ENCODE measurements around the gene PPOX. TPM values are rescaled to one million over a fixed set of nuclear protein-coding genes. Genes with fewer than 3 reads are reported as not detected.

PPOX gene
- total RNA-seq, 1 experiment from 2014 or later: 24.2 TPM

- TF ChIP-seq POLR2A (IDR thresholded peaks at IDR 0.05; ENCODE audit: borderline replicate concordance, extremely low read depth, insufficient read depth, insufficient read length): no peak
- TF ChIP-seq POLR2AphosphoS5 (IDR thresholded peaks at IDR 0.05; ENCODE audit: low read depth, low read length): no peak
- no peak for TF ChIP-seq JUND (IDR thresholded peaks at IDR 0.05)
- TF ChIP-seq ZFX (IDR thresholded peaks at IDR 0.05): no peak
- no peak for TF ChIP-seq EZH2 (IDR thresholded peaks at IDR 0.05)
- TF ChIP-seq ATF3 (IDR thresholded peaks at IDR 0.05): no peak
- no peak for TF ChIP-seq TCF7L2 (IDR thresholded peaks at IDR 0.05; ENCODE audit: borderline replicate concordance, extremely low read depth, insufficient read depth, insufficient read length)
- TF ChIP-seq EGR1 (IDR thresholded peaks at IDR 0.05; ENCODE audit: low read depth): no peak
- no peak for TF ChIP-seq EZH2phosphoT487 (IDR thresholded peaks at IDR 0.05; ENCODE audit: borderline replicate concordance)
These were observed 25.7 kb downstream of the PPOX start (continued) for GRCh38 chr1:161191971-161192370.

- no peak overlapping the region for H3K4me2 ChIP-seq (ENCODE audit: low read length)
- RAD21 ChIA-PET (ENCODE audit: low non-redundant PET in 1 of 2, low total read pairs in 2 of 2, uncharacterized antibody in 2 of 2, unreplicated experiment in 2 of 2): no interaction called here
- CTCF ChIA-PET: interaction anchor here (0.8 to 1.6 kb wide), 3 partner anchors 9 to 189 kb away, joined by 3 to 6 read pairs (median 3); partner anchors contain the start of gene NDUFS2
- H3K4me1 ChIP-seq (ENCODE audit: control insufficient read depth in 1 of 2, insufficient read depth in 2 of 2, low read length in 2 of 2): peaks cover 0 to 5% of the 10 kb centered on the region in 2 experiments; a peak in 1 of 4 replicates
- no peak overlapping the region for H3K9ac ChIP-seq (ENCODE audit: low read length)
- intact Hi-C loops (cut with micrococcal nuclease): no loop called here
- no peaks in the 10 kb centered on the region for H4K20me1 ChIP-seq (ENCODE audit: insufficient read depth)
- no peak overlapping the region for H3K4me3 ChIP-seq (replicated peaks in 1 of 2; ENCODE audit: low read depth in 1 of 2, low read length in 2 of 2)
- no peaks in the 10 kb centered on the region for H3K9me3 ChIP-seq (ENCODE audit: control insufficient read depth in 1 of 2, insufficient read depth in 1 of 2, low read depth in 1 of 2, low read length in 2 of 2)
- DNase-seq (ENCODE audit: low read depth, low spot score) (peak; percentile 54), ATAC-seq (peak; percentile 94)
- no peaks in the 10 kb centered on the region for H3K36me3 ChIP-seq (ENCODE audit: control insufficient read depth in 1 of 2, insufficient read depth in 2 of 2, low read length in 2 of 2)
- H3K79me2 ChIP-seq (ENCODE audit: insufficient read depth, low read length): no peaks in the 10 kb centered on the region
- no peaks in the 10 kb centered on the region for H3K27me3 ChIP-seq (ENCODE audit: insufficient read depth, low read length)
- TF ChIP-seq CBX3 (IDR thresholded peaks at IDR 0.05; ENCODE audit: low read depth) (no peak), ZFX (IDR thresholded peaks at IDR 0.05) (no peak), ZNF274 (IDR thresholded peaks at IDR 0.05; ENCODE audit: low read depth, low read length) (no peak), ELF1 (IDR thresholded peaks at IDR 0.05; ENCODE audit: borderline replicate concordance, low read depth) (no peak), YY1 (IDR thresholded peaks at IDR 0.05; ENCODE audit: extremely low read depth, insufficient replicate concordance, low read depth, low read length) (no peak), SP1 (IDR thresholded peaks at IDR 0.05; ENCODE audit: low read depth) (no peak), SIN3A (IDR thresholded peaks at IDR 0.05; ENCODE audit: low read depth) (no peak), CTCF (IDR thresholded peaks at IDR 0.05 in 2 of 3, conservative IDR thresholded peaks at IDR 0.05 in 1 of 3; ENCODE audit: borderline replicate concordance in 1 of 3, insufficient read depth in 1 of 3, low read depth in 2 of 3, low read length in 2 of 3) (peak; percentile 82 to 93 (median 85)), CEBPB (IDR thresholded peaks at IDR 0.05; ENCODE audit: low read depth) (no peak), MAX (IDR thresholded peaks at IDR 0.05) (no peak), EGR1 (IDR thresholded peaks at IDR 0.05; ENCODE audit: low read depth) (no peak), RAD21 (IDR thresholded peaks at IDR 0.05; ENCODE audit: low read depth) (peak; percentile 84), SRF (IDR thresholded peaks at IDR 0.05; ENCODE audit: low read depth) (no peak), TCF7L2 (IDR thresholded peaks at IDR 0.05; ENCODE audit: borderline replicate concordance, extremely low read depth, insufficient read depth, insufficient read length) (no peak)
- no peak overlapping the region; the same call in 1 of the 2 replicates for H3K27ac ChIP-seq (ENCODE audit: low read depth, low read length)
- POLR2A ChIA-PET: interaction anchor here (2.2 kb wide), 1 partner anchor 10 kb away, joined by 9 read pairs; the partner anchor contains the start of gene NDUFS2
- no peaks in the 10 kb centered on the region for H3K9me2 ChIP-seq (ENCODE audit: insufficient read depth)
- H2AFZ ChIP-seq (ENCODE audit: low read depth, low read length, poor library complexity, severe bottlenecking): peak overlapping the region; percentile 77
- no TSS peak for BruUV-seq (replicated peaks)
These were observed 26.5 kb downstream of the PPOX start for GRCh38 chr1:161192476-161193465.
